Endothelial cell of umbilical vein (primary cell): ENCODE measurements around the gene SETX. TPM values are rescaled to one million over a fixed set of nuclear protein-coding genes. Genes with fewer than 3 reads are reported as not detected.

ENCODE experiments used
- BruUV-seq: library from RNA; stranded (reverse); fragments of 400-500 nt; replicated peaks from 2 replicates; lab custom pipeline; 2021; lab: Mats Ljungman, UMichigan
- CTCF ChIA-PET: fragments of 300-600, 350-600 bp; sonication (Branson Sonifier 250); formaldehyde crosslinking; loops from one replicate; lab custom pipeline; 2021; ENCODE audit warnings: antibody characterized with exemption, inconsistent platforms; lab: Charles Lee
- POLR2A ChIA-PET: fragments of 300-600, 350-600 bp; sonication (Branson Sonifier 250); formaldehyde crosslinking; loops from one replicate; lab custom pipeline; 2021; ENCODE audit warnings: antibody characterized with exemption, inconsistent platforms; lab: Charles Lee
- DNase-seq: peaks from one replicate; pipeline ENCODE4 v3.0.0-alpha.2; 2011; ENCODE audit warnings: low read depth, low spot score
- FAIRE-seq: peaks from 2 replicates; lab custom pipeline; 2011; peaks lifted over from hg19 to GRCh38; lab: Jason Lieb, UNC
- H2AFZ ChIP-seq: 2 replicates; pipeline ENCODE4 v1.6.0; 2012; ENCODE audit warnings: low read depth, low read length, control low read depth, inconsistent platforms
- H3K27ac ChIP-seq: 2 replicates; pipeline ENCODE4 v1.5.1; 2011; ENCODE audit warnings: low read depth, mild to moderate bottlenecking, control low read depth, low read length, moderate library complexity; ENCODE audit not compliant: insufficient read depth
- H3K27me3 ChIP-seq, 2 experiments: 2 replicates each; pipeline versions ENCODE4 v1.6.0 to v1.6.1; 2011; ENCODE audit warnings: low read length in 2 of 2, mixed read lengths in 1 of 2; ENCODE audit not compliant: control insufficient read depth in 2 of 2, insufficient read depth in 2 of 2
- H3K36me3 ChIP-seq, 2 experiments: 2 replicates in 1 of 2; 3 replicates in 1 of 2; pipeline ENCODE4 v1.5.1; 2011; ENCODE audit warnings: low read length in 2 of 2, mild to moderate bottlenecking in 1 of 2, moderate library complexity in 1 of 2; ENCODE audit not compliant: control insufficient read depth in 2 of 2, insufficient read depth in 2 of 2; ENCODE audit errors: extremely low read depth in 1 of 2
- H3K4me1 ChIP-seq: 3 replicates; pipeline ENCODE4 v1.5.1; 2011; ENCODE audit warnings: mild to moderate bottlenecking, low read length; ENCODE audit not compliant: control insufficient read depth, insufficient read depth; ENCODE audit errors: extremely low read depth
- H3K4me2 ChIP-seq: 2 replicates; pipeline ENCODE4 v1.6.1; 2011; ENCODE audit warnings: low read length, control low read depth, mixed read lengths; ENCODE audit not compliant: insufficient read depth
- H3K4me3 ChIP-seq, 3 experiments: fragments of 200-600 bp in 1 of 3; sonication (generic), shearing (Covaris generic) in 1 of 3; replicated peaks in 1 of 3; 2 replicates each; pipeline ENCODE4 v1.5.1; 2011 to 2016; ENCODE audit warnings: control low read depth in 3 of 3, low read length in 3 of 3, mild to moderate bottlenecking in 2 of 3, inconsistent platforms in 1 of 3, low read depth in 1 of 3, moderate library complexity in 1 of 3; ENCODE audit not compliant: insufficient read depth in 1 of 3
- H3K79me2 ChIP-seq: 2 replicates; pipeline ENCODE4 v1.6.0; 2012; ENCODE audit warnings: low read length, inconsistent platforms; ENCODE audit not compliant: control insufficient read depth, insufficient read depth
- H3K9ac ChIP-seq: replicated peaks from 2 replicates; pipeline ENCODE3; 2011; ENCODE audit warnings: low read length, control low read depth; ENCODE audit not compliant: insufficient read depth; ENCODE audit errors: extremely low read depth
- H3K9me1 ChIP-seq: replicated peaks from 3 replicates; pipeline ENCODE4 v1.6.0; 2011; ENCODE audit warnings: mild to moderate bottlenecking, low read length; ENCODE audit not compliant: control insufficient read depth, insufficient read depth; ENCODE audit errors: extremely low read depth
- H3K9me3 ChIP-seq: replicated peaks from 2 replicates; pipeline ENCODE4 v1.5.1; 2012; ENCODE audit warnings: low read length, inconsistent platforms; ENCODE audit not compliant: control insufficient read depth, insufficient read depth
- H4K20me1 ChIP-seq: replicated peaks from 2 replicates; pipeline ENCODE3; 2011; ENCODE audit warnings: mild to moderate bottlenecking, low read length; ENCODE audit not compliant: control insufficient read depth, insufficient read depth; ENCODE audit errors: extremely low read depth
- EZH2 ChIP-seq: IDR thresholded peaks from 2 replicates; pipeline ENCODE4 v1.6.1; 2012; ENCODE audit warnings: borderline replicate concordance, low read depth, mild to moderate bottlenecking, moderate library complexity, low read length, inconsistent platforms; ENCODE audit not compliant: severe bottlenecking
- FOS ChIP-seq: IDR thresholded peaks from 2 replicates; pipeline ENCODE4 v1.6.1; 2011; ENCODE audit warnings: mild to moderate bottlenecking, low read length, moderate library complexity, borderline replicate concordance; ENCODE audit not compliant: insufficient read depth
- GATA2 ChIP-seq: IDR thresholded peaks from 2 replicates; pipeline ENCODE4 v1.7.0; 2011; ENCODE audit warnings: low read depth, mild to moderate bottlenecking, moderate library complexity, mixed read lengths, low read length; ENCODE audit not compliant: insufficient read length, insufficient read depth
- JUN ChIP-seq: IDR thresholded peaks from 2 replicates; pipeline ENCODE4 v1.6.1; 2011; ENCODE audit warnings: borderline replicate concordance, low read depth; ENCODE audit not compliant: insufficient read length, insufficient read depth
- MYC ChIP-seq: IDR thresholded peaks from one replicate; pipeline ENCODE4 v1.6.1; 2011; ENCODE audit warnings: mild to moderate bottlenecking, low read depth, low read length
- POLR2A ChIP-seq: IDR thresholded peaks from 2 replicates; pipeline ENCODE4 v1.6.1; 2012; ENCODE audit warnings: low read depth, mild to moderate bottlenecking, control low read depth, low read length
- POLR2AphosphoS5 ChIP-seq: IDR thresholded peaks from 2 replicates; pipeline ENCODE4 v1.6.1; 2012; ENCODE audit warnings: low read depth, mild to moderate bottlenecking, control low read depth, low read length, moderate library complexity; ENCODE audit not compliant: insufficient read depth
- dilution Hi-C: fragments of 300-500 bp; cut with MboI; formaldehyde crosslinking; loops from one replicate; pipeline ENCODE4 v1.15.0; 2019; ENCODE audit warnings: low sequenced_read_pairs; ENCODE audit not compliant: extremely low pct_ligation_motif_present
- intact Hi-C: fragments of 100-400 bp; cut with micrococcal nuclease; formaldehyde crosslinking; loops from one replicate; pipeline ENCODE4 v1.10.0; 2022
- polyA plus RNA-seq, 4 experiments: library from polyadenylated mRNA; depleted of rRNA in 3 of 4; stranded (reverse) in 3 of 4; unstranded in 1 of 4; fragments of >200 nt; gene quantifications; 2 replicates each; pipeline versions ENCODE4 v1.2.1 to v1.2.3, GENCODE V29; 2011 to 2012; ENCODE audit warnings: missing spikeins in 1 of 4
- total RNA-seq: library from RNA; stranded (reverse); gene quantifications from 2 replicates; pipeline ENCODE4 v1.2.3, GENCODE V29; 2021
- TF ChIP-seq, protein P1 (sequence below), 2 donors: IDR thresholded peaks; 1 replicate in 1 of 2; 2 replicates in 1 of 2; pipeline ENCODE4 v1.5.1; 2011; ENCODE audit warnings: low read length in 2 of 2, mild to moderate bottlenecking in 2 of 2, moderate library complexity in 2 of 2, control low read depth in 1 of 2, inconsistent platforms in 1 of 2, low read depth in 1 of 2; ENCODE audit not compliant: insufficient read depth in 1 of 2; ENCODE audit errors: extremely low read depth in 1 of 2
- TF ChIP-seq, protein P2 (sequence below): IDR thresholded peaks from 2 replicates; pipeline ENCODE4 v1.6.1; 2011; ENCODE audit not compliant: insufficient read depth, insufficient read length

The SETX gene
- total and polyA plus RNA-seq, 2 donors (not counting 3 experiments of a cell fraction or from before 2014, with no cell fraction given): 20.9 to 47.7 TPM

DNA sequence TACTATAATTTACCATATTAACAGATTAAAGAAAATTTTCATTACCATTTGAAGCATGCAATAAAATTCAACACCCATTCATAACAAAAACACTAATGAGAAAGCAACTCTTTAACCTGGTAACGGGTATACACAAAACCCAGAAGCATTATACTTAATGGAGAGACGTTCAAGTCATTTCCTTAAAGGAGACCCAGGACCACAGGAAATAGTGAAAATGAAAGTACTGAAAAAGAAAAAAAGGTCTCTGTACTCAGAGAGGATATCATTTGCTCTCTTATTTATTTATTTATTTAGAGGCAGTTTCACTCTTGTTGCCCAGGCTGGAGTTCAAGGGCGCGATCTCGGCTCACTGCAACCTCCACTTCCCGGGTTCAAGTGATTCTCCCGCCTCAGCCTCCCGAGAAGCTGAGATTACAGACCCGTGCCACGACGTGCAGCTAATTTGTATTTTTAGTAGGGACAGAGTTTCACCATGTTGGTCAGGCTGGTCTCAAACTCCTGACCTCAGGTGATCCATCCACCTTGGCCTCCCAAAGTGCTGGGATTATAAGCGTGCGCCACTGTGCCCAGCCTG lies 61.6 kb downstream of the SETX start:
- ChIA-PET CTCF (no interaction called here), POLR2A (no interaction called here)

More for the DNA sequence above, 61.6 kb downstream of the SETX start:
- no peak overlapping the region for H3K4me3 ChIP-seq
- dilution Hi-C loops (no loop called here), intact Hi-C loops (no loop called here)
- H3K9ac ChIP-seq: no peak overlapping the region
- TF ChIP-seq POLR2AphosphoS5: no peak
- TF ChIP-seq FOS: no peak
- TF ChIP-seq EZH2: no peak
- no peak for TF ChIP-seq GATA2
- no peak for TF ChIP-seq POLR2A
- no peak for TF ChIP-seq MYC
- no peak for TF ChIP-seq JUN
- TF ChIP-seq, protein P1, sequence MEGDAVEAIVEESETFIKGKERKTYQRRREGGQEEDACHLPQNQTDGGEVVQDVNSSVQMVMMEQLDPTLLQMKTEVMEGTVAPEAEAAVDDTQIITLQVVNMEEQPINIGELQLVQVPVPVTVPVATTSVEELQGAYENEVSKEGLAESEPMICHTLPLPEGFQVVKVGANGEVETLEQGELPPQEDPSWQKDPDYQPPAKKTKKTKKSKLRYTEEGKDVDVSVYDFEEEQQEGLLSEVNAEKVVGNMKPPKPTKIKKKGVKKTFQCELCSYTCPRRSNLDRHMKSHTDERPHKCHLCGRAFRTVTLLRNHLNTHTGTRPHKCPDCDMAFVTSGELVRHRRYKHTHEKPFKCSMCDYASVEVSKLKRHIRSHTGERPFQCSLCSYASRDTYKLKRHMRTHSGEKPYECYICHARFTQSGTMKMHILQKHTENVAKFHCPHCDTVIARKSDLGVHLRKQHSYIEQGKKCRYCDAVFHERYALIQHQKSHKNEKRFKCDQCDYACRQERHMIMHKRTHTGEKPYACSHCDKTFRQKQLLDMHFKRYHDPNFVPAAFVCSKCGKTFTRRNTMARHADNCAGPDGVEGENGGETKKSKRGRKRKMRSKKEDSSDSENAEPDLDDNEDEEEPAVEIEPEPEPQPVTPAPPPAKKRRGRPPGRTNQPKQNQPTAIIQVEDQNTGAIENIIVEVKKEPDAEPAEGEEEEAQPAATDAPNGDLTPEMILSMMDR (IDR thresholded peaks at IDR 0.05; ENCODE audit: extremely low read depth in 1 of 2, insufficient read depth in 1 of 2, low read depth in 1 of 2, low read length in 2 of 2): no peak
- TF ChIP-seq, protein P2, sequence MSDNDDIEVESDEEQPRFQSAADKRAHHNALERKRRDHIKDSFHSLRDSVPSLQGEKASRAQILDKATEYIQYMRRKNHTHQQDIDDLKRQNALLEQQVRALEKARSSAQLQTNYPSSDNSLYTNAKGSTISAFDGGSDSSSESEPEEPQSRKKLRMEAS: no peak
- no peaks in the 10 kb centered on the region for H3K79me2 ChIP-seq
- no peak overlapping the region for H3K27ac ChIP-seq
- BruUV-seq: no TSS peak
- DNase-seq (no peak), FAIRE-seq (no peak)
- H3K9me1 ChIP-seq: no peaks in the 10 kb centered on the region
- no peak overlapping the region for H2AFZ ChIP-seq
- peaks cover 18 to 21% of the 10 kb centered on the region in 2 experiments for H3K36me3 ChIP-seq
- no peaks in the 10 kb centered on the region for H3K4me1 ChIP-seq
- no peaks in the 10 kb centered on the region for H3K27me3 ChIP-seq
- no peak overlapping the region for H3K4me2 ChIP-seq
- H4K20me1 ChIP-seq: no peaks in the 10 kb centered on the region
- no peaks in the 10 kb centered on the region for H3K9me3 ChIP-seq
